GM23338 (cell line): Measurements from ENCODE around the gene FBXO9. TPM values are rescaled to one million over a fixed set of nuclear protein-coding genes. Genes with fewer than 3 reads are reported as not detected.

ENCODE experiments used
- ATAC-seq: fragments of 200-7000 bp; cut with Tn5 transposase; 3 replicates; pipeline ENCODE4 v1.9.1; 2020
- DNase-seq: peaks from one replicate; pipeline ENCODE4 v3.0.0-alpha.2; 2015; ENCODE audit warnings: low spot score
- H2AFZ ChIP-seq: fragments of 200-600 bp; sonication (generic); 2 replicates; pipeline ENCODE4 v1.8.0; 2016; ENCODE audit warnings: antibody characterized with exemption, mild to moderate bottlenecking, moderate library complexity
- H3F3A ChIP-seq: fragments of 200-600 bp; sonication (generic); replicated peaks from 2 replicates; pipeline ENCODE4 v1.8.0; 2017; ENCODE audit warnings: antibody characterized with exemption, mixed run types, low read depth
- H3K27ac ChIP-seq: fragments of 200-600 bp; sonication (generic); 2 replicates; pipeline ENCODE4 v1.6.1; 2016; ENCODE audit warnings: low read depth
- H3K27me3 ChIP-seq: fragments of 200-600 bp; sonication (generic); 2 replicates; pipeline ENCODE4 v1.8.0; 2016; ENCODE audit warnings: mild to moderate bottlenecking, mixed run types, moderate library complexity; ENCODE audit not compliant: insufficient read depth
- H3K36me3 ChIP-seq: fragments of 200-600 bp; sonication (generic); 2 replicates; pipeline ENCODE4 v1.8.0; 2016; ENCODE audit warnings: mild to moderate bottlenecking; ENCODE audit not compliant: insufficient read depth
- H3K4me1 ChIP-seq: fragments of 200-600 bp; sonication (generic); 2 replicates; pipeline ENCODE4 v1.8.0; 2016; ENCODE audit warnings: mild to moderate bottlenecking, moderate library complexity; ENCODE audit not compliant: insufficient read depth
- H3K4me2 ChIP-seq: fragments of 200-600 bp; sonication (generic); 2 replicates; pipeline ENCODE4 v1.7.1; 2017; ENCODE audit warnings: mixed run types
- H3K4me3 ChIP-seq: fragments of 200-600 bp; sonication (generic); 2 replicates; pipeline ENCODE4 v1.6.1; 2016; ENCODE audit warnings: mixed run types
- H3K79me2 ChIP-seq: fragments of 200-600 bp; sonication (generic); replicated peaks from 2 replicates; pipeline ENCODE4 v1.8.0; 2017; ENCODE audit warnings: mild to moderate bottlenecking; ENCODE audit not compliant: insufficient read depth
- H3K9me2 ChIP-seq: fragments of 200-600 bp; sonication (generic); 2 replicates; pipeline ENCODE4 v1.8.0; 2017; ENCODE audit not compliant: insufficient read depth
- H4K20me1 ChIP-seq: fragments of 200-600 bp; sonication (generic); replicated peaks from 2 replicates; pipeline ENCODE4 v1.8.0; 2017; ENCODE audit warnings: mild to moderate bottlenecking; ENCODE audit not compliant: insufficient read depth
- H3K27ac Mint-ChIP-seq: 2 replicates; pipeline ENCODE4 v1.8.0; 2020; ENCODE audit warnings: inconsistent platforms, mild to moderate bottlenecking, moderate library complexity, mixed read lengths
- H3K27me3 Mint-ChIP-seq: 3 replicates; pipeline ENCODE4 v1.8.0; 2022; ENCODE audit warnings: low read depth, mild to moderate bottlenecking, moderate library complexity, mixed read lengths, inconsistent platforms; ENCODE audit not compliant: insufficient read depth, poor library complexity
- H3K36me3 Mint-ChIP-seq: 3 replicates; pipeline ENCODE4 v1.8.0; 2021; ENCODE audit warnings: low read depth, mild to moderate bottlenecking, inconsistent platforms, moderate library complexity, mixed read lengths
- H3K4me1 Mint-ChIP-seq: 3 replicates; pipeline ENCODE4 v1.8.0; 2020; ENCODE audit warnings: mild to moderate bottlenecking, inconsistent platforms, mixed read lengths
- H3K4me3 Mint-ChIP-seq: 3 replicates; pipeline ENCODE4 v1.8.0; 2021; ENCODE audit warnings: moderate library complexity, mild to moderate bottlenecking, inconsistent platforms, mixed read lengths
- H3K9me3 Mint-ChIP-seq: 3 replicates; pipeline ENCODE4 v1.8.0; 2020; ENCODE audit warnings: moderate library complexity, mild to moderate bottlenecking, inconsistent platforms, mixed read lengths
- CREB1 ChIP-seq: fragments of 250-450 bp; sonication (Bioruptor Pico); IDR thresholded peaks from 2 replicates; pipeline ENCODE4 v1.5.0; 2020; ENCODE audit warnings: low read depth, mild to moderate bottlenecking, moderate library complexity
- POLR2AphosphoS5 ChIP-seq: IDR thresholded peaks from 2 replicates; pipeline ENCODE4 v1.6.1; 2016; ENCODE audit warnings: antibody characterized with exemption, low read depth
- REST ChIP-seq: IDR thresholded peaks from one replicate; pipeline ENCODE4 v1.6.1; 2018; ENCODE audit warnings: antibody characterized with exemption; ENCODE audit not compliant: unreplicated experiment
- ZNF114 ChIP-seq: fragments of 250-450 bp; sonication (Bioruptor Pico); IDR thresholded peaks from 2 replicates; pipeline ENCODE4 v1.5.0; 2020; ENCODE audit warnings: mild to moderate bottlenecking, moderate library complexity
- polyA plus RNA-seq: library from polyadenylated mRNA; unstranded; fragments of >200 nt; fragmentation: Nextera tagmentation; extraction: Ambion mirVana; gene quantifications from 2 replicates; pipeline ENCODE4 v1.2.1, GENCODE V29; 2016
- total RNA-seq: library from RNA; depleted of rRNA; stranded (reverse); fragments of >200 nt; shearing (Covaris generic); gene quantifications from 2 replicates; pipeline ENCODE4 v1.2.3, GENCODE V29; 2014
- TF ChIP-seq, protein P1 (sequence below): fragments of 250-450 bp; sonication (Bioruptor Pico); IDR thresholded peaks from 2 replicates; pipeline ENCODE4 v1.5.0; 2020; ENCODE audit warnings: mild to moderate bottlenecking, moderate library complexity
- TF ChIP-seq, protein P2 (sequence below), 2 experiments: fragments of 200-600 bp in 1 of 2; sonication (generic) in 1 of 2; conservative IDR thresholded peaks; 2 replicates each; pipeline versions ENCODE4 v1.5.1 to v1.6.1; 2016 to 2017; ENCODE audit warnings: antibody characterized with exemption in 2 of 2, low read depth in 2 of 2, mild to moderate bottlenecking in 2 of 2, moderate library complexity in 1 of 2

The FBXO9 gene
- total and polyA plus RNA-seq, 2 experiments from 2014 or later: 29.8 to 32.8 TPM

- TF ChIP-seq REST: no peak
Measured at GRCh38 chr6:53074347-53074746, 9.1 kb downstream of the FBXO9 start (continued).

- H2AFZ ChIP-seq: no peak overlapping the region
- DNase-seq: no peak
- H3K4me1 ChIP-seq: no peaks in the 10 kb centered on the region
- H3K27ac ChIP-seq: no peak overlapping the region
- no peak overlapping the region for H3K27ac Mint-ChIP-seq
- no peaks in the 10 kb centered on the region for H3K4me1 Mint-ChIP-seq
- H3K36me3 Mint-ChIP-seq: peaks cover 38% of the 10 kb centered on the region
- H3F3A ChIP-seq: no peaks in the 10 kb centered on the region
- no peaks in the 10 kb centered on the region for H3K9me2 ChIP-seq
- H3K4me3 Mint-ChIP-seq: no peak overlapping the region
- TF ChIP-seq CREB1 (no peak), POLR2AphosphoS5 (no peak), ZNF114 (CRISPR knock-in tag) (no peak)
- TF ChIP-seq, protein P1, sequence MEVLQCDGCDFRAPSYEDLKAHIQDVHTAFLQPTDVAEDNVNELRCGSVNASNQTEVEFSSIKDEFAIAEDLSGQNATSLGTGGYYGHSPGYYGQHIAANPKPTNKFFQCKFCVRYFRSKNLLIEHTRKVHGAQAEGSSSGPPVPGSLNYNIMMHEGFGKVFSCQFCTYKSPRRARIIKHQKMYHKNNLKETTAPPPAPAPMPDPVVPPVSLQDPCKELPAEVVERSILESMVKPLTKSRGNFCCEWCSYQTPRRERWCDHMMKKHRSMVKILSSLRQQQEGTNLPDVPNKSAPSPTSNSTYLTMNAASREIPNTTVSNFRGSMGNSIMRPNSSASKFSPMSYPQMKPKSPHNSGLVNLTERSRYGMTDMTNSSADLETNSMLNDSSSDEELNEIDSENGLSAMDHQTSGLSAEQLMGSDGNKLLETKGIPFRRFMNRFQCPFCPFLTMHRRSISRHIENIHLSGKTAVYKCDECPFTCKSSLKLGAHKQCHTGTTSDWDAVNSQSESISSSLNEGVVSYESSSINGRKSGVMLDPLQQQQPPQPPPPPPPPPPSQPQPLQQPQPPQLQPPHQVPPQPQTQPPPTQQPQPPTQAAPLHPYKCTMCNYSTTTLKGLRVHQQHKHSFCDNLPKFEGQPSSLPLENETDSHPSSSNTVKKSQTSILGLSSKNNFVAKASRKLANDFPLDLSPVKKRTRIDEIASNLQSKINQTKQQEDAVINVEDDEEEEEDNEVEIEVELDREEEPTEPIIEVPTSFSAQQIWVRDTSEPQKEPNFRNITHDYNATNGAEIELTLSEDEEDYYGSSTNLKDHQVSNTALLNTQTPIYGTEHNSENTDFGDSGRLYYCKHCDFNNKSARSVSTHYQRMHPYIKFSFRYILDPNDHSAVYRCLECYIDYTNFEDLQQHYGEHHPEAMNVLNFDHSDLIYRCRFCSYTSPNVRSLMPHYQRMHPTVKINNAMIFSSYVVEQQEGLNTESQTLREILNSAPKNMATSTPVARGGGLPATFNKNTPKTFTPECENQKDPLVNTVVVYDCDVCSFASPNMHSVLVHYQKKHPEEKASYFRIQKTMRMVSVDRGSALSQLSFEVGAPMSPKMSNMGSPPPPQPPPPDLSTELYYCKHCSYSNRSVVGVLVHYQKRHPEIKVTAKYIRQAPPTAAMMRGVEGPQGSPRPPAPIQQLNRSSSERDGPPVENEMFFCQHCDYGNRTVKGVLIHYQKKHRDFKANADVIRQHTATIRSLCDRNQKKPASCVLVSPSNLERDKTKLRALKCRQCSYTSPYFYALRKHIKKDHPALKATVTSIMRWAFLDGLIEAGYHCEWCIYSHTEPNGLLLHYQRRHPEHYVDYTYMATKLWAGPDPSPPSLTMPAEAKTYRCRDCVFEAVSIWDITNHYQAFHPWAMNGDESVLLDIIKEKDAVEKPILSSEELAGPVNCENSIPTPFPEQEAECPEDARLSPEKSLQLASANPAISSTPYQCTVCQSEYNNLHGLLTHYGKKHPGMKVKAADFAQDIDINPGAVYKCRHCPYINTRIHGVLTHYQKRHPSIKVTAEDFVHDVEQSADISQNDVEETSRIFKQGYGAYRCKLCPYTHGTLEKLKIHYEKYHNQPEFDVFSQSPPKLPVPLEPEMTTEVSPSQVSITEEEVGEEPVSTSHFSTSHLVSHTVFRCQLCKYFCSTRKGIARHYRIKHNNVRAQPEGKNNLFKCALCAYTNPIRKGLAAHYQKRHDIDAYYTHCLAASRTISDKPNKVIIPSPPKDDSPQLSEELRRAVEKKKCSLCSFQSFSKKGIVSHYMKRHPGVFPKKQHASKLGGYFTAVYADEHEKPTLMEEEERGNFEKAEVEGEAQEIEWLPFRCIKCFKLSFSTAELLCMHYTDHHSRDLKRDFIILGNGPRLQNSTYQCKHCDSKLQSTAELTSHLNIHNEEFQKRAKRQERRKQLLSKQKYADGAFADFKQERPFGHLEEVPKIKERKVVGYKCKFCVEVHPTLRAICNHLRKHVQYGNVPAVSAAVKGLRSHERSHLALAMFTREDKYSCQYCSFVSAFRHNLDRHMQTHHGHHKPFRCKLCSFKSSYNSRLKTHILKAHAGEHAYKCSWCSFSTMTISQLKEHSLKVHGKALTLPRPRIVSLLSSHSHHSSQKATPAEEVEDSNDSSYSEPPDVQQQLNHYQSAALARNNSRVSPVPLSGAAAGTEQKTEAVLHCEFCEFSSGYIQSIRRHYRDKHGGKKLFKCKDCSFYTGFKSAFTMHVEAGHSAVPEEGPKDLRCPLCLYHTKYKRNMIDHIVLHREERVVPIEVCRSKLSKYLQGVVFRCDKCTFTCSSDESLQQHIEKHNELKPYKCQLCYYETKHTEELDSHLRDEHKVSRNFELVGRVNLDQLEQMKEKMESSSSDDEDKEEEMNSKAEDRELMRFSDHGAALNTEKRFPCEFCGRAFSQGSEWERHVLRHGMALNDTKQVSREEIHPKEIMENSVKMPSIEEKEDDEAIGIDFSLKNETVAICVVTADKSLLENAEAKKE (CRISPR knock-in tag): no peak
- TF ChIP-seq, protein P2, sequence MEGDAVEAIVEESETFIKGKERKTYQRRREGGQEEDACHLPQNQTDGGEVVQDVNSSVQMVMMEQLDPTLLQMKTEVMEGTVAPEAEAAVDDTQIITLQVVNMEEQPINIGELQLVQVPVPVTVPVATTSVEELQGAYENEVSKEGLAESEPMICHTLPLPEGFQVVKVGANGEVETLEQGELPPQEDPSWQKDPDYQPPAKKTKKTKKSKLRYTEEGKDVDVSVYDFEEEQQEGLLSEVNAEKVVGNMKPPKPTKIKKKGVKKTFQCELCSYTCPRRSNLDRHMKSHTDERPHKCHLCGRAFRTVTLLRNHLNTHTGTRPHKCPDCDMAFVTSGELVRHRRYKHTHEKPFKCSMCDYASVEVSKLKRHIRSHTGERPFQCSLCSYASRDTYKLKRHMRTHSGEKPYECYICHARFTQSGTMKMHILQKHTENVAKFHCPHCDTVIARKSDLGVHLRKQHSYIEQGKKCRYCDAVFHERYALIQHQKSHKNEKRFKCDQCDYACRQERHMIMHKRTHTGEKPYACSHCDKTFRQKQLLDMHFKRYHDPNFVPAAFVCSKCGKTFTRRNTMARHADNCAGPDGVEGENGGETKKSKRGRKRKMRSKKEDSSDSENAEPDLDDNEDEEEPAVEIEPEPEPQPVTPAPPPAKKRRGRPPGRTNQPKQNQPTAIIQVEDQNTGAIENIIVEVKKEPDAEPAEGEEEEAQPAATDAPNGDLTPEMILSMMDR (conservative IDR thresholded peaks at IDR 0.05; ENCODE audit: low read depth in 2 of 2): no peak
- H3K9me3 Mint-ChIP-seq: no peaks in the 10 kb centered on the region
- no peaks in the 10 kb centered on the region for H3K79me2 ChIP-seq
- no peak overlapping the region for H3K4me3 ChIP-seq
- ATAC-seq: no peak
- H3K4me2 ChIP-seq: no peak overlapping the region
- peaks cover 2% of the 10 kb centered on the region for H3K27me3 Mint-ChIP-seq
- peaks cover 35% of the 10 kb centered on the region; the same call in 1 of the 2 replicates for H3K36me3 ChIP-seq
- H4K20me1 ChIP-seq: no peaks in the 10 kb centered on the region; the same call in 1 of the 2 replicates
- no peaks in the 10 kb centered on the region for H3K27me3 ChIP-seq
Measured at GRCh38 chr6:53080813-53081212, 15.6 kb downstream of the FBXO9 start.
